B cell (primary cell): ENCODE measurements around the gene EHD2. TPM values are rescaled to one million over a fixed set of nuclear protein-coding genes. Genes with fewer than 3 reads are reported as not detected.

Experiments
- ATAC-seq: fragments of 200-7000 bp; cut with Tn5 transposase; one replicate; pipeline ENCODE4 v1.10.0; 2021; ENCODE audit warnings: low read depth, mild to moderate bottlenecking, moderate number of reproducible peaks, moderate library complexity
- CTCF ChIA-PET: fragments of 350-600 bp; sonication (Branson Sonifier 250); formaldehyde crosslinking; loops from one replicate; lab custom pipeline; 2021; ENCODE audit warnings: antibody characterized with exemption, inconsistent platforms; lab: Charles Lee
- POLR2A ChIA-PET: fragments of 350-600 bp; sonication (Branson Sonifier 250); formaldehyde crosslinking; loops from one replicate; lab custom pipeline; 2021; ENCODE audit warnings: antibody characterized with exemption; lab: Charles Lee
- DNase-seq: peaks from one replicate; pipeline ENCODE4 v3.0.0; 2013
- H2AFZ ChIP-seq: 2 replicates; pipeline ENCODE4 v1.6.1; 2012; ENCODE audit warnings: mild to moderate bottlenecking, low read depth, low read length; ENCODE audit not compliant: insufficient read depth, poor library complexity, severe bottlenecking
- H3K27ac ChIP-seq, 2 donors: 1 replicate in 1 of 2; 2 replicates in 1 of 2; pipeline ENCODE4 v1.5.1; 2012 to 2013; ENCODE audit warnings: low read length in 2 of 2, mild to moderate bottlenecking in 2 of 2, moderate library complexity in 1 of 2
- H3K27me3 ChIP-seq, 4 experiments: fragments of 200-600 bp in 1 of 4; sonication (generic) in 1 of 4; replicated peaks in 1 of 4; 1 replicate in 2 of 4; 2 replicates in 2 of 4; pipeline versions ENCODE4 v1.6.1 to v1.7.0; 2013 to 2016; ENCODE audit warnings: low read length in 3 of 4, mild to moderate bottlenecking in 2 of 4, mixed read lengths in 1 of 4, moderate library complexity in 1 of 4; ENCODE audit not compliant: insufficient read depth in 4 of 4, control insufficient read depth in 3 of 4; ENCODE audit errors: control extremely low read depth in 1 of 4
- H3K36me3 ChIP-seq, 2 experiments: replicated peaks in 1 of 2; 1 replicate in 1 of 2; 2 replicates in 1 of 2; pipeline versions ENCODE4 v1.6.1 to v1.7.1; 2013; ENCODE audit warnings: low read length in 1 of 2; ENCODE audit not compliant: insufficient read depth in 2 of 2, control insufficient read depth in 1 of 2; ENCODE audit errors: control extremely low read depth in 1 of 2, extremely low read depth in 1 of 2
- H3K4me1 ChIP-seq, 2 donors: fragments of 200-600 bp in 1 of 2; sonication (generic) in 1 of 2; 1 replicate in 1 of 2; 2 replicates in 1 of 2; pipeline versions ENCODE4 v1.5.1 to v1.6.1; 2013 to 2017; ENCODE audit warnings: low read length in 2 of 2; ENCODE audit not compliant: control insufficient read depth in 2 of 2, insufficient read depth in 2 of 2
- H3K4me2 ChIP-seq: replicated peaks from 2 replicates; pipeline ENCODE3; 2012; ENCODE audit warnings: mild to moderate bottlenecking, low read depth, low read length; ENCODE audit not compliant: poor library complexity, severe bottlenecking
- H3K4me3 ChIP-seq, 5 experiments: fragments of 200-600 bp in 1 of 5; sonication (generic) in 1 of 5; 1 replicate in 3 of 5; 2 replicates in 2 of 5; pipeline versions ENCODE4 v1.5.1 to v1.7.0; 2011 to 2016; ENCODE audit warnings: low read length in 4 of 5, mild to moderate bottlenecking in 4 of 5, low read depth in 2 of 5, control low read depth in 1 of 5, moderate library complexity in 1 of 5; ENCODE audit not compliant: insufficient read depth in 1 of 5; ENCODE audit errors: control extremely low read depth in 1 of 5, extremely low read depth in 1 of 5
- H3K79me2 ChIP-seq: fragments of 200-600 bp; sonication (generic); one replicate; pipeline ENCODE4 v1.6.0; 2016; ENCODE audit warnings: low read length; ENCODE audit not compliant: control insufficient read depth, insufficient read depth
- H3K9ac ChIP-seq: fragments of 200-600 bp; sonication (generic); 2 replicates; pipeline ENCODE4 v1.6.1; 2017; ENCODE audit warnings: mild to moderate bottlenecking, low read length, moderate library complexity
- H3K9me3 ChIP-seq, 3 donors: one replicate each; pipeline versions ENCODE4 v1.6.1 to v1.7.1; 2013; ENCODE audit warnings: low read length in 2 of 3; ENCODE audit not compliant: control insufficient read depth in 2 of 3, insufficient read depth in 1 of 3; ENCODE audit errors: control extremely low read depth in 1 of 3
- H4K20me1 ChIP-seq: 2 replicates; pipeline ENCODE4 v1.6.0; 2012; ENCODE audit warnings: mild to moderate bottlenecking, low read length; ENCODE audit not compliant: insufficient read depth, control insufficient read depth, poor library complexity, severe bottlenecking
- H3K27ac Mint-ChIP-seq: one replicate; pipeline ENCODE4 v1.8.0; 2021; ENCODE audit warnings: mixed read lengths
- H3K27me3 Mint-ChIP-seq: one replicate; pipeline ENCODE4 v1.8.0; 2021; ENCODE audit warnings: mixed read lengths
- H3K4me1 Mint-ChIP-seq: one replicate; pipeline ENCODE4 v1.8.0; 2021; ENCODE audit warnings: mixed read lengths
- H3K4me3 Mint-ChIP-seq: one replicate; pipeline ENCODE4 v1.8.0; 2021; ENCODE audit warnings: mixed read lengths
- H3K9me3 Mint-ChIP-seq: one replicate; pipeline ENCODE4 v1.8.0; 2022; ENCODE audit warnings: mixed read lengths; ENCODE audit not compliant: insufficient read depth
- CTCF ChIP-seq: fragments of 200-600 bp; IDR thresholded peaks from one replicate; pipeline ENCODE4 v1.8.0; 2022; ENCODE audit warnings: antibody characterized with exemption, mild to moderate bottlenecking
- EZH2 ChIP-seq: IDR thresholded peaks from 2 replicates; pipeline ENCODE4 v1.6.1; 2012; ENCODE audit warnings: borderline replicate concordance, low read depth, mild to moderate bottlenecking, moderate library complexity, low read length; ENCODE audit not compliant: insufficient read depth, poor library complexity, severe bottlenecking
- WGBS: methylation state at CpG from one replicate; pipeline ENCODE4 v1.1.5; 2013; ENCODE audit warnings: missing lambda C conversion rate; ENCODE audit not compliant: insufficient coverage; 5-methylcytosine and 5-hydroxymethylcytosine counted together
- intact Hi-C: fragments of 100-400 bp; cut with micrococcal nuclease; formaldehyde crosslinking; loops from one replicate; pipeline ENCODE4 v1.10.0; 2022
- polyA plus RNA-seq: library from polyadenylated mRNA; depleted of rRNA; stranded (reverse); fragments of >200 nt; gene quantifications from 2 replicates; pipeline ENCODE4 v1.2.3, GENCODE V29; 2012
- total RNA-seq, 2 donors: library from RNA; stranded (reverse); fragments of 120-200 nt in 1 of 2; gene quantifications; 1 replicate in 1 of 2; 2 replicates in 1 of 2; pipeline versions ENCODE4 v1.2.3 to v1.2.4, GENCODE V29; 2013 to 2022

The EHD2 gene
- total and polyA plus RNA-seq, 2 donors (not counting 1 experiment from before 2014, with no cell fraction given): not detected

- ChIA-PET CTCF (interaction anchor here (5.8 kb wide), 1 partner anchor 24 kb away, joined by 43 read pairs; no protein-coding TSS in a partner anchor), POLR2A (interaction anchor here (0.7 kb wide), 1 partner anchor 906 kb away, joined by 4 read pairs; no protein-coding TSS in a partner anchor)
- Mint-ChIP-seq H3K4me3 (no peak overlapping the region), H3K9me3 (no peaks in the 10 kb centered on the region), H3K27me3 (no peaks in the 10 kb centered on the region), H3K27ac (no peak overlapping the region), H3K4me1 (no peaks in the 10 kb centered on the region)
- no peaks in the 10 kb centered on the region for H4K20me1 ChIP-seq
- 67% methylated on average over 18 of the region's 19 CpGs for WGBS
- intact Hi-C loops: loop anchor here (1.0 kb wide), 1 partner anchor 23 kb away; no protein-coding TSS in a partner anchor
- no peaks in the 10 kb centered on the region for H3K4me1 ChIP-seq
- H3K27me3 ChIP-seq: no peaks in the 10 kb centered on the region
- H3K4me2 ChIP-seq: no peak overlapping the region
- H3K79me2 ChIP-seq: no peaks in the 10 kb centered on the region
- H2AFZ ChIP-seq: no peak overlapping the region
- H3K4me3 ChIP-seq: no peak overlapping the region
- no peak overlapping the region for H3K9ac ChIP-seq
- ATAC-seq (peak; percentile 45), DNase-seq (peak; percentile 57)
- H3K36me3 ChIP-seq: no peaks in the 10 kb centered on the region
- TF ChIP-seq CTCF: peak; percentile 57
- no peak for TF ChIP-seq EZH2
- no peak overlapping the region for H3K27ac ChIP-seq
- no peaks in the 10 kb centered on the region for H3K9me3 ChIP-seq
Measured at GRCh38 chr19:47765523-47766358, 52.5 kb downstream of the EHD2 start.

DNA sequence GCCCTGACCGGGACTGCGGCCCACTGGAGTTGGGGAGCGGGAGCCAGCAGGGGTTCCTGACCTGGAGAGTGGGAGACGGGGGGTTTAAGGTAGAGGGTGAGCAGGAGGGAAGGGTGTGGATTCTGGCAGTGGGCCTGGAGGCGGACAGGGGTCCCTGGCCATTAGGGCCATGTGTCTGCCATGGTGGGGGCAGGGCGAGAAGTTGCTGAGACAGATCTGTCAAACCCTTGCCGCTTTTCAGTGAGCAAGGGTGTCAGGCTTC, 53.1 kb downstream of the EHD2 start:
- H3K36me3 ChIP-seq: no peaks in the 10 kb centered on the region
- no peak overlapping the region for H2AFZ ChIP-seq
- H3K9ac ChIP-seq: no peak overlapping the region
- ChIA-PET POLR2A (no interaction called here), CTCF (interaction anchor here (5.8 kb wide), 1 partner anchor 23 kb away, joined by 43 read pairs; no protein-coding TSS in a partner anchor)
- no peaks in the 10 kb centered on the region for H3K27me3 Mint-ChIP-seq
- no peaks in the 10 kb centered on the region for H3K4me1 ChIP-seq
- intact Hi-C loops: loop anchor here (1.0 kb wide), 1 partner anchor 22 kb away; no protein-coding TSS in a partner anchor
- H4K20me1 ChIP-seq: no peaks in the 10 kb centered on the region
- H3K27ac ChIP-seq: no peak overlapping the region
- TF ChIP-seq EZH2 (no peak), CTCF (no peak)
- no peaks in the 10 kb centered on the region for H3K4me1 Mint-ChIP-seq
- DNase-seq (no peak), ATAC-seq (no peak)
- H3K27me3 ChIP-seq: no peaks in the 10 kb centered on the region
- H3K9me3 Mint-ChIP-seq: no peaks in the 10 kb centered on the region
- H3K9me3 ChIP-seq: no peaks in the 10 kb centered on the region
- no peak overlapping the region for H3K4me3 Mint-ChIP-seq
- no peak overlapping the region for H3K27ac Mint-ChIP-seq
- no peak overlapping the region for H3K4me2 ChIP-seq
- 97% methylated on average over 6 of the region's 7 CpGs for WGBS
- no peaks in the 10 kb centered on the region for H3K79me2 ChIP-seq
- H3K4me3 ChIP-seq: no peak overlapping the region
